ENCODE data around the gene RPL38. TPM values are rescaled to one million over a fixed set of nuclear protein-coding genes. Genes with fewer than 3 reads are reported as not detected.

Gene RPL38
- total and polyA plus RNA-seq, 2 experiments from 2014 or later, result 286 to 5,312 TPM

- TF ChIP-seq ZNF462 (CRISPR knock-in tag; IDR thresholded peaks at IDR 0.05), result no peak
Measured at GRCh38 chr17:74251051-74251450, 47.6 kb downstream of the RPL38 start (continued).

DNA sequence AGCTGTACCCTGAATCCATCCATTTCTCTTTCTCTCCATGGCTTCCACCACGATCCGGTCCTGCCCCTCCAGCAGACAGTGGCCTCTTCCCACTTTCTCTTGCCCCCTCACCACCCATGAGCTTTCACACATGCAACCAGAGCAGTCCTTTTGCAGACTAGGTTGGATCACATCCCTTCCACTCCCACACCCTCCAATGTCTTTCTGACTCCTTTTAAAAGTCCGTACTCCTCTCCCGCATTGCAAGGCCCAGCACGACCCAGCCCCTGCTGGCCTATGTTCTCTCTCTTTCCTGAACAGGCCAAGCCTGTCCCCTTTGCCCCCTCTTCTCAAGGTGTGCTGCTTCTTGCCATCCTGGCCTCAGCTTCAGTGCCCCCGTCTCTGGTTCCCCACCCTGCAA lies 48.1 kb downstream of the RPL38 start:
- H3K27ac Mint-ChIP-seq, result no peak overlapping the region
- ATAC-seq, result no peak
- DNase-seq (ENCODE audit: low spot score), result no peak
- TF ChIP-seq ZNF462 (CRISPR knock-in tag; IDR thresholded peaks at IDR 0.05) (no peak), REST (IDR thresholded peaks at IDR 0.05; ENCODE audit: unreplicated experiment) (no peak), CREB1 (CRISPR knock-in tag; IDR thresholded peaks at IDR 0.05; ENCODE audit: low read depth) (no peak), ZNF114 (CRISPR knock-in tag; IDR thresholded peaks at IDR 0.05) (no peak), EZH2 (IDR thresholded peaks at IDR 0.05; ENCODE audit: low read depth, unreplicated experiment) (no peak), ZNF331 (CRISPR knock-in tag; IDR thresholded peaks at IDR 0.05; ENCODE audit: low read depth) (no peak)

More for the DNA sequence above, 48.1 kb downstream of the RPL38 start:
- H3K27me3 Mint-ChIP-seq (ENCODE audit: insufficient read depth, low read depth, poor library complexity), result peaks cover 16% of the 10 kb centered on the region
- no peak overlapping the region for H3K4me3 ChIP-seq
- no peak overlapping the region for H3K4me3 Mint-ChIP-seq
- no peaks in the 10 kb centered on the region for H3K4me1 ChIP-seq (ENCODE audit: insufficient read depth)
- peaks cover under 1% of the 10 kb centered on the region for H3K4me1 Mint-ChIP-seq
- H3K27ac ChIP-seq (ENCODE audit: low read depth), result no peak overlapping the region
- H3K9me3 Mint-ChIP-seq, result peaks cover 9% of the 10 kb centered on the region
- H3K79me2 ChIP-seq (replicated peaks; ENCODE audit: insufficient read depth), result no peaks in the 10 kb centered on the region
- H3F3A ChIP-seq (replicated peaks; ENCODE audit: low read depth), result no peaks in the 10 kb centered on the region
- H3K27me3 ChIP-seq (ENCODE audit: insufficient read depth), result no peaks in the 10 kb centered on the region
- H3K36me3 Mint-ChIP-seq (ENCODE audit: low read depth), result peaks cover 6% of the 10 kb centered on the region
- H2AFZ ChIP-seq, result no peak overlapping the region
- no peaks in the 10 kb centered on the region for H4K20me1 ChIP-seq (replicated peaks; ENCODE audit: insufficient read depth)
- no peak overlapping the region for H3K4me2 ChIP-seq
- H3K9me2 ChIP-seq (ENCODE audit: insufficient read depth), result no peaks in the 10 kb centered on the region
- no peaks in the 10 kb centered on the region for H3K36me3 ChIP-seq (ENCODE audit: insufficient read depth)

Data from GM23338 (cell line).